Chondrocyte (in vitro differentiated cells): ENCODE results near the gene HMX3. TPM values are rescaled to one million over a fixed set of nuclear protein-coding genes. Genes with fewer than 3 reads are reported as not detected.
"Not testable (repeated sequence)": the region's sequence is repeated elsewhere in the genome, so short reads cannot be mapped to it uniquely, and the experiment has no call there.

ENCODE experiments used
- DNase-seq: peaks from one replicate; pipeline ENCODE4 v3.0.0; 2021; ENCODE audit warnings: mixed read lengths, low spot score
- H3K27ac Mint-ChIP-seq: one replicate; pipeline ENCODE4 v1.8.0; 2021; ENCODE audit warnings: mild to moderate bottlenecking, moderate library complexity, mixed read lengths; ENCODE audit not compliant: unreplicated experiment
- H3K27me3 Mint-ChIP-seq: 2 replicates; pipeline ENCODE4 v1.8.0; 2021; ENCODE audit warnings: low read depth, mixed read lengths
- H3K36me3 Mint-ChIP-seq: 2 replicates; pipeline ENCODE4 v1.8.0; 2021; ENCODE audit warnings: low read depth, mixed read lengths
- H3K4me1 Mint-ChIP-seq: 2 replicates; pipeline ENCODE4 v1.8.0; 2021; ENCODE audit warnings: low read depth, mild to moderate bottlenecking, mixed read lengths
- H3K4me3 Mint-ChIP-seq: one replicate; pipeline ENCODE4 v1.8.0; 2021; ENCODE audit warnings: mild to moderate bottlenecking, moderate library complexity, mixed read lengths; ENCODE audit not compliant: unreplicated experiment
- H3K9me3 Mint-ChIP-seq: 2 replicates; pipeline ENCODE4 v1.8.0; 2021; ENCODE audit warnings: low read depth, mixed read lengths
- CTCF ChIP-seq: fragments of 200-600 bp; sonication (generic); IDR thresholded peaks from 2 replicates; pipeline ENCODE4 v1.5.0; 2021; ENCODE audit warnings: antibody characterized with exemption, mild to moderate bottlenecking, moderate library complexity
- total RNA-seq: library from RNA; stranded (reverse); gene quantifications from 3 replicates; pipeline ENCODE4 v1.2.1, GENCODE V29; 2021

The HMX3 gene
- total RNA-seq, 1 donor from 2014 or later: not detected

- Mint-ChIP-seq H3K9me3 (no peaks in the 10 kb centered on the region), H3K27me3 (no peaks in the 10 kb centered on the region), H3K27ac (no peak overlapping the region), H3K36me3 (peaks cover 34% of the 10 kb centered on the region), H3K4me1 (peaks cover 33% of the 10 kb centered on the region), H3K4me3 (no peak overlapping the region)
- DNase-seq: no peak
- TF ChIP-seq CTCF: no peak
Measured at GRCh38 chr10:123160311-123160980, 24.7 kb downstream of the HMX3 start.

DNA sequence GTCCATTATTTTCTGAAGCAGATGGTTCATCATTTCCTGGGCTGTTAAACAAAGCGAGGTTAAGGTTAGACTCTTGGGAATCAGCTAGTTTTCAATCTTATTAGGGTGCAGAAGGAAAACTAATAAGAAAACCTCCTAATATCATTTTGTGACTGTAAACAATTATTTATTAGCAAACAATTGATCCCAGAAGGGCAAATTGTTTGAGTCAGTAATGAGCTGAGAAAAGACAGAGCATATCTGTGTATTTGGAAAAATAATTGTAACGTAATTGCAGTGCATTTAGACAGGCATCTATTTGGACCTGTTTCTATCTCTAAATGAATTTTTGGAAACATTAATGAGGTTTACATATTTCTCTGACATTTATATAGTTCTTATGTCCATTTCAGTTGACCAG lies 28.5 kb downstream of the HMX3 start:
- Mint-ChIP-seq H3K4me1 (no peaks in the 10 kb centered on the region), H3K9me3 (no peaks in the 10 kb centered on the region), H3K36me3 (peaks cover 29% of the 10 kb centered on the region), H3K4me3 (no peak overlapping the region), H3K27me3 (no peaks in the 10 kb centered on the region), H3K27ac (no peak overlapping the region)
- no peak for TF ChIP-seq CTCF
- no peak for DNase-seq

GRCh38 chr10:123165445-123166072 lies 29.8 kb downstream of the HMX3 start:
- Mint-ChIP-seq H3K9me3 (no peaks in the 10 kb centered on the region), H3K4me3 (no peak overlapping the region), H3K36me3 (peaks cover 28% of the 10 kb centered on the region), H3K4me1 (no peaks in the 10 kb centered on the region), H3K27me3 (no peaks in the 10 kb centered on the region), H3K27ac (no peak overlapping the region)
- DNase-seq: no peak
- no peak for TF ChIP-seq CTCF

GRCh38 chr10:123166618-123167017 lies 30.8 kb downstream of the HMX3 start:
- TF ChIP-seq CTCF: no peak
- H3K27ac Mint-ChIP-seq: peak overlapping the region; percentile 49
- peaks cover 23% of the 10 kb centered on the region for H3K36me3 Mint-ChIP-seq
- DNase-seq: no peak
- no peak overlapping the region for H3K4me3 Mint-ChIP-seq
- H3K9me3 Mint-ChIP-seq: no peaks in the 10 kb centered on the region
- H3K27me3 Mint-ChIP-seq: no peaks in the 10 kb centered on the region
- no peaks in the 10 kb centered on the region for H3K4me1 Mint-ChIP-seq

GRCh38 chr10:123170961-123171360 lies 35.2 kb downstream of the HMX3 start:
- no peaks in the 10 kb centered on the region for H3K9me3 Mint-ChIP-seq
- no peak for TF ChIP-seq CTCF
- no peaks in the 10 kb centered on the region for H3K4me1 Mint-ChIP-seq
- H3K27ac Mint-ChIP-seq: no peak overlapping the region
- no peak for DNase-seq
- H3K4me3 Mint-ChIP-seq: no peak overlapping the region
- no peaks in the 10 kb centered on the region for H3K27me3 Mint-ChIP-seq
- H3K36me3 Mint-ChIP-seq: peaks cover 15% of the 10 kb centered on the region

DNA sequence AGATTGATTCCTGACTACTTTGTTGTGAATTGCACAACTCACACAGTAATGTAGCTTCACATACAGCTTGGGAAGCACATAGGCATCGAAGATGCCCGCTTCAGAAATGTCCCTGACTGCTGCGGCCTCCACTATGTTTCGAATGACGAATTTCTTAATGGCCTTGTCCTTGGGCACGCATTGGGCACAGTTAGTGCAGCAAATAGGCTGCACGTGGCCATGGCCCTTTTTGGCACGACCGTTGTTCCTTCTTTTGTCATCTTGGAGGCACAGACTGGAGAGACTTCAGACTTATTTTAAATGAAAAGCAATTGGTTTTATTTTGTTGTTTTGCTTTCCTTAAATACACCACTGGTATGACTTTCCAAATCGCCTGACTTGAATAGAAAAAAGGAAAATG lies 35.8 kb downstream of the HMX3 start:
- not testable (repeated sequence) for H3K27me3 Mint-ChIP-seq, H3K9me3 Mint-ChIP-seq, DNase-seq, H3K4me3 Mint-ChIP-seq, H3K4me1 Mint-ChIP-seq, H3K27ac Mint-ChIP-seq
- peaks cover 15% of the 10 kb centered on the region for H3K36me3 Mint-ChIP-seq
